Nephron (organoid): ENCODE results near the gene HBS1L.

Experiments used
- H3K27ac Mint-ChIP-seq, 3 experiments: 2 replicates each; pipeline ENCODE4 v1.8.0; 2020; ENCODE audit warnings: mixed read lengths in 3 of 3, mild to moderate bottlenecking in 2 of 3, moderate library complexity in 1 of 3
- H3K27me3 Mint-ChIP-seq: 2 replicates; pipeline ENCODE4 v1.8.0; 2021; ENCODE audit warnings: low read depth, mild to moderate bottlenecking, moderate library complexity, mixed read lengths
- H3K36me3 Mint-ChIP-seq: 2 replicates; pipeline ENCODE4 v1.8.0; 2020; ENCODE audit warnings: low read depth, mixed read lengths
- H3K4me1 Mint-ChIP-seq: 2 replicates; pipeline ENCODE4 v1.8.0; 2020; ENCODE audit warnings: mixed read lengths
- H3K4me3 Mint-ChIP-seq, 3 experiments: 2 replicates each; pipeline ENCODE4 v1.8.0; 2020; ENCODE audit warnings: mild to moderate bottlenecking in 3 of 3, mixed read lengths in 3 of 3, moderate library complexity in 2 of 3
- H3K9me3 Mint-ChIP-seq: 2 replicates; pipeline ENCODE4 v1.8.0; 2020; ENCODE audit warnings: mixed read lengths
- TF ChIP-seq, protein P1 (sequence below), 3 experiments: fragments of 200-600 bp; sonication (generic); IDR thresholded peaks; one replicate each; pipeline ENCODE4 v1.5.0; 2021; ENCODE audit warnings: antibody characterized with exemption in 3 of 3; ENCODE audit not compliant: unreplicated experiment in 3 of 3

HBS1L gene

DNA sequence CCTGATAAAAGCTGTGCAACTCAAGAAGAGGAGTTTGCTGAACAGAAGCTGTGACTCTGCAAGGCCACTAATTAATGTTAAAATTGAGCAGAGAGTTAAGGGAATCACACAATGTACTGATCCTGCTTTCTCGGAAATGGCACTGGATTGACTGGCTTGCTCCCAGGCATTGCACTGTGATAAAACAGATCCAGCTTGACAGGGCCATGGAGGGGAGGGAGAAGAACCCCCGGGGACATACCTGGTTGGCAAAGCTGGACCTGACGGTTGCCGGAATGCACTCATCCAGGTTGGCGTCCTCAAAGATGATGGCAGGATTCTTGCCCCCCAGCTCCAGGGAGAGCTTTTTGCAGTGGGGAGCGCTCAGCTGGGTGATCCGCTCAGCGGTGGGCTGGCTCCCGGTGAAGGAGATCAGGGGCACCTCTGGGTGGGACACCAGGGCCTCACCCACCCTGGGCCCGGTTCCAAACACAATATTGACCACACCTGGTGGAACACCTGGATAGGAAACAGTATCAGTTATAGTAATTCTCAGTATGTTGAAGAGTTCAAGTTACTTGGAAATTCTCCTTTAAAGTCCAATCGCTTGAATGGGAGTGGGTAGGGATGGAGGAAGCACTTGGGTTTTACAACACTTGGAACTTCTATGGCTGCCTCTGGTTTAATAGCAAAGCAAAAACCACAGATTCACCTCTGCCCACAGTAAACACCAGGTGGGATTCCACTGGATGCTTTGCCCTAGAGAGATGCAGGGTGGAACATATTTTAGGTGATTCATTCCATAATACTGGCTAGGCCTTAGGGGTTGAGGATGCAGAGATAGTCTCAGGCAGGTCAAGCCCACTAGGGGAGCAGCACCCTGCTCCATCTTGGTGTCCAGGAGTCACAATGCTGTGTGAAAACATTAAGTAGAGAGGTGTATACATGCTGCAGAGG lies 121.8 kb downstream of the HBS1L start:
- no peaks in the 10 kb centered on the region for H3K9me3 Mint-ChIP-seq
- H3K27me3 Mint-ChIP-seq, result peaks cover 4% of the 10 kb centered on the region
- peak overlapping the region in 2 of 3 experiments; percentile 43 to 48 for H3K27ac Mint-ChIP-seq
- TF ChIP-seq, protein P1, sequence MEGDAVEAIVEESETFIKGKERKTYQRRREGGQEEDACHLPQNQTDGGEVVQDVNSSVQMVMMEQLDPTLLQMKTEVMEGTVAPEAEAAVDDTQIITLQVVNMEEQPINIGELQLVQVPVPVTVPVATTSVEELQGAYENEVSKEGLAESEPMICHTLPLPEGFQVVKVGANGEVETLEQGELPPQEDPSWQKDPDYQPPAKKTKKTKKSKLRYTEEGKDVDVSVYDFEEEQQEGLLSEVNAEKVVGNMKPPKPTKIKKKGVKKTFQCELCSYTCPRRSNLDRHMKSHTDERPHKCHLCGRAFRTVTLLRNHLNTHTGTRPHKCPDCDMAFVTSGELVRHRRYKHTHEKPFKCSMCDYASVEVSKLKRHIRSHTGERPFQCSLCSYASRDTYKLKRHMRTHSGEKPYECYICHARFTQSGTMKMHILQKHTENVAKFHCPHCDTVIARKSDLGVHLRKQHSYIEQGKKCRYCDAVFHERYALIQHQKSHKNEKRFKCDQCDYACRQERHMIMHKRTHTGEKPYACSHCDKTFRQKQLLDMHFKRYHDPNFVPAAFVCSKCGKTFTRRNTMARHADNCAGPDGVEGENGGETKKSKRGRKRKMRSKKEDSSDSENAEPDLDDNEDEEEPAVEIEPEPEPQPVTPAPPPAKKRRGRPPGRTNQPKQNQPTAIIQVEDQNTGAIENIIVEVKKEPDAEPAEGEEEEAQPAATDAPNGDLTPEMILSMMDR (IDR thresholded peaks at IDR 0.05; ENCODE audit: unreplicated experiment in 3 of 3), result no peak
- H3K4me1 Mint-ChIP-seq, result peaks cover 22% of the 10 kb centered on the region
- peaks cover 9% of the 10 kb centered on the region for H3K36me3 Mint-ChIP-seq
- no peak overlapping the region for H3K4me3 Mint-ChIP-seq

DNA sequence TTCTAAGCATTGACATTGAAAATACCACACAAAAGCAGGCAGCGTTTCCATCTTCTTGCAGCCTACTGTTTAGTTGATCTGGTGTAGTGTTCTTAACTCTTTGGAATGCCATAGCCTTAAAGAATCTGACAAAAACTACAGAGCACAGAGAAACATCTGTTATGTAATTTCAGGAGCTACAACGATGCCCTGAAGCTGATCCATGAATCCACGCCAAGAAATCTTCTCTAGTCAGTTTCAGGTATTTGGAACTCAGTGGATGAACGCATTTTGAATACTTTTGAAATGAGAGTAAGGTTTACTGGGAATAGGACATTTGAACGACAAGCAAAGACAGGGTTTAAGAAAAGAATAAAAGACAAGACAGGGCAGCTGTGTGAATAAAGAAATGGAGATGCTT lies 122.5 kb downstream of the HBS1L start:
- Mint-ChIP-seq H3K27ac (peak overlapping the region in 1 of 3 experiments; percentile 44), H3K4me3 (no peak overlapping the region), H3K36me3 (peaks cover 9% of the 10 kb centered on the region), H3K4me1 (peaks cover 19% of the 10 kb centered on the region), H3K9me3 (no peaks in the 10 kb centered on the region), H3K27me3 (peaks cover under 1% of the 10 kb centered on the region)
- TF ChIP-seq, protein P1 (IDR thresholded peaks at IDR 0.05; ENCODE audit: unreplicated experiment in 3 of 3), result no peak

DNA sequence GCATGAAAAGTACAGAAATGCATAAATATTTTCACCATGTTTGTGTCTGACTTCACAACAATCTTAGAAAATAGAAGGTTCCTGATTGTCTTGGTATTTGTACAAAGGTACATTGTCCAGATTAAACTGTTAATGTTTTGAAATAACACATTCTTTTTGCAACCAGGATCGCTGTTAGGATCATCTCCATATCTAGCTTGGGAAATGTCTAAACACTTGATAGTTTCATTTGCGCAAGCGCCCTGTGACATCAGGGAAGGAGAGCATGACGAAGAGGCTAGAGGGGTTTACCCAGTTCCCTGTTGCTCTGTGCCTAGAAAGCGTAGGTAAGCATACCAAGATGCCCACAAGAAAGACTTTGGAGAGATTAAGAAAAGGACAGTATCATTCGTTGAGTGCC lies 124.2 kb downstream of the HBS1L start:
- H3K4me3 Mint-ChIP-seq, result no peak overlapping the region
- no peak overlapping the region for H3K27ac Mint-ChIP-seq
- H3K27me3 Mint-ChIP-seq, result no peaks in the 10 kb centered on the region
- no peaks in the 10 kb centered on the region for H3K9me3 Mint-ChIP-seq
- H3K4me1 Mint-ChIP-seq, result peaks cover 12% of the 10 kb centered on the region
- TF ChIP-seq, protein P1 (IDR thresholded peaks at IDR 0.05; ENCODE audit: unreplicated experiment in 3 of 3), result no peak
- H3K36me3 Mint-ChIP-seq, result peaks cover 9% of the 10 kb centered on the region

DNA sequence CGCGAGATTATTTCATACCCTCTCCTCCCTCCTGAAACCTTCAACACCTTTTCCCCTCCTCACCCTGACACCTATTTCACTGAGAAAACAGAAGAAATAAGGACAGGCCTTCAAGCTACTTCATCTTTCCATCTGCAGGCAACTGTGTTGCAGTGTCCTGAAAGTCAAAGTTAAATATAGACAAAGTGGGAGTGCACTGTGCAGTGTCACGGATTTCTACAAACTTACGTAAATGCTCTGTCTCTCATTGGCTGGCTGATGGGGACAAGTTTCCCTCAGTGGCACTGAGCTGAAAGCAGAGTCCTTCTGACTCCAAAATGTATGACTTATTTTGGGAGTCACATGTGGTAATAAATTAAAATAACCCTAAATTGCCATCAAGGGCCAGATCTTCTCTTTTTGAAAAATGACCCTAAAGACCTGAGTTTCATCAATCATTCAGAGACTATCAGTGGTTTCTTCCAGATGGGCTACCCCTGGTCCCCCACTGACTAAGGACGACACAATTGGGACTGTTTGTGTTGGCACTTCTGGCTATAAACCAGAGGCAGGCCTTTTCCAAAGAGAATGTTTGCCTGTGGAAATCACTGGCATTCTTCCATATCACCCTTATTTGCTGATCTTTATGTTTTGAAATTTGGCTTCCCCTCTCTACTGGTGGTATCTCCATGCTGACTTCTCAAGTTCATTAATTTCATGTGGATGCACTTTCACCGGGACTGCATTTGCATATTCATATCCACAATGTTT lies 126.3 kb downstream of the HBS1L start:
- no peak overlapping the region for H3K4me3 Mint-ChIP-seq
- TF ChIP-seq, protein P1 (IDR thresholded peaks at IDR 0.05; ENCODE audit: unreplicated experiment in 3 of 3), result no peak
- peaks cover 5% of the 10 kb centered on the region for H3K36me3 Mint-ChIP-seq
- no peaks in the 10 kb centered on the region for H3K9me3 Mint-ChIP-seq
- no peaks in the 10 kb centered on the region for H3K27me3 Mint-ChIP-seq
- peaks cover 6% of the 10 kb centered on the region for H3K4me1 Mint-ChIP-seq
- H3K27ac Mint-ChIP-seq, result no peak overlapping the region

DNA sequence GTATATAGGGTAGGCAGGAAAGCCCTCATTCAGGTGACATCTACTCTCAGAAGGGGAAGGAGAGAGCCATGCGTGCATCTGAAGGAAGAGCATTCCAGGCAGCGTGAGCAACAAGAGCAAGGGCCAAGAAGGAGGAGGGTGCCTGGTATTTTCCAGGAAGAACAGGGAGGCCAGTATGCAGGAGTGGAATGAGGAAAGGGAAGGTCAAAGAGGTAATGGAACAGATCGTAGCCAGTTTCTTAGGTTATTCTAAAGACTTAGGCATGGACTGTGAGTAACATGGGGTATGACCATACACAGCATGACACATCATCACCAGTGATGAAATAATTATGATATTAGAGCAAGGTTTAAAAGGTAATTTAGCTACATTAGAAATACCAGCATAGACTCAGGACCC lies 128.8 kb downstream of the HBS1L start:
- Mint-ChIP-seq H3K4me3 (no peak overlapping the region), H3K9me3 (no peaks in the 10 kb centered on the region), H3K36me3 (peaks cover 5% of the 10 kb centered on the region), H3K27ac (no peak overlapping the region), H3K27me3 (no peaks in the 10 kb centered on the region), H3K4me1 (peaks cover 7% of the 10 kb centered on the region)
- TF ChIP-seq, protein P1 (IDR thresholded peaks at IDR 0.05; ENCODE audit: unreplicated experiment in 3 of 3), result no peak
